CD8-positive, alpha-beta memory T cell (primary cell): ENCODE data around the gene KMT2E. TPM values are rescaled to one million over a fixed set of nuclear protein-coding genes. Genes with fewer than 3 reads are reported as not detected.
A peak's percentile ranks its signal among the peaks of the same experiment; 100 is the strongest.
"Not testable (repeated sequence)": the region's sequence is repeated elsewhere in the genome, so short reads cannot be mapped to it uniquely, and the experiment has no call there.

Experiments used
- CTCF ChIA-PET: fragments of 350-600 bp; sonication (Branson Sonifier 250); formaldehyde crosslinking; loops from one replicate; lab custom pipeline; 2021; ENCODE audit warnings: antibody characterized with exemption; lab: Charles Lee
- POLR2A ChIA-PET: fragments of 350-600 bp; sonication (Branson Sonifier 250); formaldehyde crosslinking; loops from one replicate; lab custom pipeline; 2021; ENCODE audit warnings: antibody characterized with exemption; lab: Charles Lee
- DNase-seq, 5 donors: peaks; one replicate each; pipeline versions ENCODE4 v3.0.0 to v3.0.0-alpha.2; 2020 to 2022; ENCODE audit warnings: mixed read lengths in 1 of 5
- H3K27ac ChIP-seq: one replicate; pipeline ENCODE4 v1.7.0; 2013; ENCODE audit warnings: low read depth, mild to moderate bottlenecking, low read length, moderate library complexity
- H3K27me3 ChIP-seq: 2 replicates; pipeline ENCODE4 v1.7.0; 2013; ENCODE audit warnings: low read length, mild to moderate bottlenecking; ENCODE audit not compliant: insufficient read depth, poor library complexity, severe bottlenecking
- H3K36me3 ChIP-seq: 2 replicates; pipeline ENCODE4 v1.7.0; 2013; ENCODE audit warnings: mild to moderate bottlenecking, low read length, moderate library complexity; ENCODE audit not compliant: insufficient read depth
- H3K4me1 ChIP-seq: 2 replicates; pipeline ENCODE4 v1.7.0; 2013; ENCODE audit warnings: mild to moderate bottlenecking, low read length, moderate library complexity; ENCODE audit not compliant: insufficient read depth
- H3K4me3 ChIP-seq: 2 replicates; pipeline ENCODE4 v1.7.0; 2013; ENCODE audit warnings: mild to moderate bottlenecking, low read length
- H3K9me3 ChIP-seq: 2 replicates; pipeline ENCODE4 v1.7.0; 2013; ENCODE audit warnings: mild to moderate bottlenecking, low read length
- H3K27ac Mint-ChIP-seq, 8 donors: one replicate each; pipeline ENCODE4 v1.8.0; 2020 to 2021; ENCODE audit warnings: mixed read lengths in 8 of 8, mild to moderate bottlenecking in 6 of 8, inconsistent platforms in 3 of 8, moderate library complexity in 3 of 8
- H3K27me3 Mint-ChIP-seq, 2 donors: one replicate each; pipeline ENCODE4 v1.8.0; 2020 to 2021; ENCODE audit warnings: mixed read lengths in 2 of 2, mild to moderate bottlenecking in 1 of 2, moderate library complexity in 1 of 2
- H3K36me3 Mint-ChIP-seq, 3 donors: one replicate each; pipeline ENCODE4 v1.8.0; 2020 to 2021; ENCODE audit warnings: mixed read lengths in 3 of 3, inconsistent platforms in 1 of 3, mild to moderate bottlenecking in 1 of 3
- H3K4me1 Mint-ChIP-seq, 3 donors: one replicate each; pipeline ENCODE4 v1.8.0; 2020 to 2021; ENCODE audit warnings: mixed read lengths in 3 of 3, inconsistent platforms in 1 of 3, mild to moderate bottlenecking in 1 of 3
- H3K4me3 Mint-ChIP-seq, 7 donors: one replicate each; pipeline ENCODE4 v1.8.0; 2020 to 2021; ENCODE audit warnings: mixed read lengths in 7 of 7, mild to moderate bottlenecking in 6 of 7, moderate library complexity in 4 of 7, inconsistent platforms in 2 of 7
- H3K9me3 Mint-ChIP-seq, 5 donors: one replicate each; pipeline ENCODE4 v1.8.0; 2020 to 2022; ENCODE audit warnings: mixed read lengths in 5 of 5, mild to moderate bottlenecking in 3 of 5, moderate library complexity in 2 of 5, inconsistent platforms in 1 of 5
- polyA plus RNA-seq: library from polyadenylated mRNA; unstranded; fragments of 300-500 nt; fragmentation: Illumina TruSeq; gene quantifications from one replicate; pipeline ENCODE4 v1.2.3, GENCODE V29; 2021
- total RNA-seq, 2 experiments: library from RNA; stranded (reverse); gene quantifications; one replicate each; pipeline ENCODE4 v1.2.3, GENCODE V29; 2021

The KMT2E gene
- total and polyA plus RNA-seq, 3 experiments from 2014 or later: 81.0 to 237 (median 87.5) TPM

- Histone ChIP-seq H3K9me3 (no peaks in the 10 kb centered on the region), H3K4me3 (peak overlapping the region; percentile 92), H3K27ac (peak overlapping the region; percentile 98), H3K27me3 (no peaks in the 10 kb centered on the region), H3K4me1 (peaks cover 25% of the 10 kb centered on the region), H3K36me3 (no peaks in the 10 kb centered on the region)
- POLR2A ChIA-PET: interaction anchor here (0.7 to 9.3 kb wide), 9 partner anchors 9 to 548 kb away, joined by 3 to 227 read pairs (median 5); partner anchors contain the start of genes KMT2E and RINT1
- H3K9me3 Mint-ChIP-seq: no peaks in the 10 kb centered on the region
- H3K36me3 Mint-ChIP-seq: peaks cover 0 to 19% (median 1%) of the 10 kb centered on the region in 3 donors
- no peaks in the 10 kb centered on the region for H3K27me3 Mint-ChIP-seq
- DNase-seq: peak; percentile 75 to 90 (median 84)
- H3K27ac Mint-ChIP-seq: peak overlapping the region in 7 of 8 donors; percentile 98 to 100 (median 100)
- peak overlapping the region; percentile 92 to 100 (median 100) for H3K4me3 Mint-ChIP-seq
- H3K4me1 Mint-ChIP-seq: peaks cover 55 to 78% (median 60%) of the 10 kb centered on the region in 3 donors
- CTCF ChIA-PET: interaction anchor here (0.8 to 9.6 kb wide), 17 partner anchors 9 to 446 kb away, joined by 3 to 204 read pairs (median 4); partner anchors contain the start of gene KMT2E
These were observed 30.1 kb upstream of the KMT2E start for GRCh38 chr7:104983578-104984539.

- Histone ChIP-seq H3K4me3 (peak overlapping the region; percentile 92), H3K27ac (peak overlapping the region; percentile 98), H3K4me1 (peaks cover 25% of the 10 kb centered on the region), H3K36me3 (no peaks in the 10 kb centered on the region), H3K9me3 (no peaks in the 10 kb centered on the region), H3K27me3 (no peaks in the 10 kb centered on the region)
- Mint-ChIP-seq H3K9me3 (no peaks in the 10 kb centered on the region), H3K4me3 (peak overlapping the region; percentile 92 to 100 (median 100)), H3K36me3 (peaks cover 0 to 20% (median 1%) of the 10 kb centered on the region in 3 donors), H3K27me3 (no peaks in the 10 kb centered on the region), H3K27ac (peak overlapping the region in 7 of 8 donors; percentile 98 to 100 (median 100)), H3K4me1 (peaks cover 55 to 78% (median 60%) of the 10 kb centered on the region in 3 donors)
- CTCF ChIA-PET: interaction anchor here (0.8 to 9.6 kb wide), 9 partner anchors 9 to 546 kb away, joined by 3 to 204 read pairs (median 7); partner anchors contain the start of gene KMT2E
- POLR2A ChIA-PET: interaction anchor here (0.7 to 9.3 kb wide), 8 partner anchors 17 to 547 kb away, joined by 3 to 227 read pairs (median 5); partner anchors contain the start of genes KMT2E and RINT1
- DNase-seq: no peak
These were observed 29.3 kb upstream of the KMT2E start for GRCh38 chr7:104984585-104985258.

GRCh38 chr7:104985259-104985617 is 28.8 kb upstream of the KMT2E start:
- H3K36me3 Mint-ChIP-seq: peaks cover 0 to 20% (median 1%) of the 10 kb centered on the region in 3 donors
- peak overlapping the region in 7 of 8 donors; percentile 98 to 100 (median 100) for H3K27ac Mint-ChIP-seq
- no peak overlapping the region for H3K4me3 ChIP-seq
- no peaks in the 10 kb centered on the region for H3K27me3 Mint-ChIP-seq
- no peaks in the 10 kb centered on the region for H3K9me3 Mint-ChIP-seq
- ChIA-PET CTCF (interaction anchor here (0.8 to 9.6 kb wide), 4 partner anchors 8 to 545 kb away, joined by 3 to 204 read pairs (median 7); partner anchors contain the start of gene KMT2E), POLR2A (interaction anchor here (0.9 to 9.3 kb wide), 2 partner anchors 26 to 494 kb away, joined by 3 to 227 read pairs; partner anchors contain the start of gene KMT2E)
- H3K27me3 ChIP-seq: no peaks in the 10 kb centered on the region
- H3K9me3 ChIP-seq: no peaks in the 10 kb centered on the region
- H3K36me3 ChIP-seq: no peaks in the 10 kb centered on the region
- H3K4me3 Mint-ChIP-seq: peak overlapping the region; percentile 2 to 100 (median 95)
- H3K4me1 Mint-ChIP-seq: peaks cover 55 to 76% (median 60%) of the 10 kb centered on the region in 3 donors
- H3K27ac ChIP-seq: peak overlapping the region; percentile 98
- no peak for DNase-seq
- H3K4me1 ChIP-seq: peaks cover 25% of the 10 kb centered on the region

GRCh38 chr7:104986628-104987259 is 27.3 kb upstream of the KMT2E start:
- Mint-ChIP-seq H3K27me3 (no peaks in the 10 kb centered on the region), H3K36me3 (peaks cover 0 to 28% (median 1%) of the 10 kb centered on the region in 3 donors), H3K4me1 (peaks cover 52 to 69% (median 53%) of the 10 kb centered on the region in 3 donors), H3K9me3 (no peaks in the 10 kb centered on the region), H3K4me3 (peak overlapping the region in 1 of 7 donors; percentile 25), H3K27ac (peak overlapping the region in 7 of 8 donors; percentile 60 to 100 (median 86))
- H3K9me3 ChIP-seq: no peaks in the 10 kb centered on the region
- peaks cover 10% of the 10 kb centered on the region for H3K36me3 ChIP-seq
- POLR2A ChIA-PET: interaction anchor here (0.6 to 9.3 kb wide), 2 partner anchors 24 to 42 kb away, joined by 5 to 227 read pairs; partner anchors contain the start of gene KMT2E
- no peaks in the 10 kb centered on the region for H3K27me3 ChIP-seq
- CTCF ChIA-PET: interaction anchor here (1.1 to 2.9 kb wide), 3 partner anchors 9 to 23 kb away, joined by 3 to 13 read pairs (median 3); no protein-coding TSS in a partner anchor
- DNase-seq: peak in 1 of 5 donors; percentile 21
- no peak overlapping the region for H3K27ac ChIP-seq
- no peak overlapping the region for H3K4me3 ChIP-seq
- peaks cover 32% of the 10 kb centered on the region for H3K4me1 ChIP-seq

- DNase-seq: not testable (repeated sequence)
- peak overlapping the region in 6 of 8 donors; percentile 11 to 87 (median 64) for H3K27ac Mint-ChIP-seq
These were observed 26.6 kb upstream of the KMT2E start for GRCh38 chr7:104987403-104987802.

GRCh38 chr7:104990983-104991382 is 23.0 kb upstream of the KMT2E start:
- H3K27me3 ChIP-seq: no peaks in the 10 kb centered on the region
- H3K9me3 Mint-ChIP-seq: no peaks in the 10 kb centered on the region
- POLR2A ChIA-PET: interaction anchor here (4.1 kb wide), 1 partner anchor 21 kb away, joined by 29 read pairs; no protein-coding TSS in a partner anchor
- CTCF ChIA-PET: interaction anchor here (0.6 to 0.9 kb wide), 2 partner anchors 24 to 25 kb away, joined by 3 read pairs; no protein-coding TSS in a partner anchor
- peak overlapping the region in 3 of 8 donors; percentile 27 to 92 (median 58) for H3K27ac Mint-ChIP-seq
- peaks cover 41% of the 10 kb centered on the region for H3K4me1 ChIP-seq
- H3K4me1 Mint-ChIP-seq: peaks cover 55 to 70% (median 60%) of the 10 kb centered on the region in 3 donors
- H3K36me3 Mint-ChIP-seq: peaks cover 0 to 48% (median 2%) of the 10 kb centered on the region in 3 donors
- DNase-seq: no peak
- no peak overlapping the region for H3K4me3 ChIP-seq
- no peaks in the 10 kb centered on the region for H3K9me3 ChIP-seq
- H3K36me3 ChIP-seq: peaks cover 15% of the 10 kb centered on the region
- no peak overlapping the region for H3K27ac ChIP-seq
- no peaks in the 10 kb centered on the region for H3K27me3 Mint-ChIP-seq
- H3K4me3 Mint-ChIP-seq: no peak overlapping the region

More at GRCh38 chr7:104987403-104987802, 26.6 kb upstream of the KMT2E start:
- not testable (repeated sequence) for H3K27ac ChIP-seq, H3K27me3 Mint-ChIP-seq, H3K4me3 ChIP-seq, H3K9me3 ChIP-seq, H3K4me3 Mint-ChIP-seq, H3K27me3 ChIP-seq, H3K36me3 ChIP-seq, H3K9me3 Mint-ChIP-seq
- Mint-ChIP-seq H3K4me1 (peaks cover 52 to 69% (median 55%) of the 10 kb centered on the region in 3 donors), H3K36me3 (peaks cover 0 to 32% (median 1%) of the 10 kb centered on the region in 3 donors)
- CTCF ChIA-PET: interaction anchor here (1.0 to 2.9 kb wide), 5 partner anchors 9 to 544 kb away, joined by 3 to 13 read pairs (median 3); no protein-coding TSS in a partner anchor
- POLR2A ChIA-PET: interaction anchor here (0.6 to 9.3 kb wide), 2 partner anchors 24 to 41 kb away, joined by 5 to 227 read pairs; partner anchors contain the start of gene KMT2E
- peaks cover 34% of the 10 kb centered on the region for H3K4me1 ChIP-seq
